GM19025 (cell line): Measurements from ENCODE around the gene PLCB2.

Experiments
- ATAC-seq: cut with Tn5 transposase; IDR thresholded peaks from one replicate; pipeline ENCODE4 v1.9.1; 2021; ENCODE audit warnings: mild to moderate bottlenecking, low read depth, moderate library complexity; ENCODE audit not compliant: unreplicated experiment

Gene PLCB2

GRCh38 chr15:40340740-40341400 lies 33.1 kb upstream of the PLCB2 start, which contains the start of gene CCDC9B:
CCDC9B (minus strand) TSS chr15:40340939; CDS start chr15:40340819, 120 bp downstream.
- no peak for ATAC-seq

GRCh38 chr15:40340038-40340739 lies 32.5 kb upstream of the PLCB2 start:
- no peak for ATAC-seq

DNA sequence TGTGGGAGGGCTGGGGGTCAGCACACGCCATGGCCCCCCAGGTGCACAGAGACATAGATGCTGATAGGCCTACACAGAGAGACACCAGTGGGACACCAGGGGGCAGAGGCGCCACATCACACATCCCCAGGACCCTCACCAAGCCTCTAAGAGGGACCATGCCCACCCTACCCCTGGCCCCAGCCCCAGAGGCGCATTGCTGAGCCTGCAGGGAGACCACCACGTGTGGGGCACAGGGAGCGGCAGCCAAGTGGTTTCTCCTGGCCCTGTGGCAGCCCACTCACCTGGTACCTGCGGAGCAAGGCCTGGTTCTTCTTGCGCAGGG lies 31.8 kb upstream of the PLCB2 start:
- ATAC-seq, result no peak

DNA sequence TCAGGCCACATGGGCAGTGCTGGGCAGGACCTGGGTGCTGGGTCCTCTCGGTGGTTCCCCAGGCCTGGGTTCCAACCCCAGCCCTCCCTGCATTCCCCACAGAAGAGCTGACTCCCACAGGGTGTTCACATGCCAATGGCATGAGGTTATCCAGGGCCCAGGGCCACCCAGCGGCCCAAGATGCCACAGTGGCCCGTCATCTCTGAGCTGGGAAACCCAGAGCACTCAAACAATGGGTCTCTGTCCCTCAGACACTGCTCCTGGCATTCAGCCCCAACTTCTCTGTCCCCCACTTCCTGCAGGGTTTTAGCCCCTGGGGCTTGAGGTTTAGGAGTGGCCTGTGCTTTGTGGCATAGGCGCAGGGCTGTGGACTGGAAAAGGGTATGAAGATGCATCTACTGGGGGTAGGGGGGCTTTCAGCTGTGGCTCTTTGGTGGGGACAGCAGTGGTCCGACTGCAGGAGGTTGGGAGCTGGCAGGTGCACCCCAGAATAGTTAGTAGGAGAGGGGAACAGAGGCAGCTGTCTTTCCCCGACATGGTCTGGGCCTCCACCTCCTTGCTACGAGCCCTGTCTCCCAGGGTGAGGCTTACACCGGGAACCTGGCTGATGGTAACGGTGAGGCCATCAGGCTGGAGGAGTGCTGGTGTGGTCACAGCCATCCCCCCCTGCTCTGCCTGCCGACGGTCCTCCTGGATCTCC lies 31.3 kb upstream of the PLCB2 start:
- no peak for ATAC-seq

- peak; percentile 57 for ATAC-seq
Observed at GRCh38 chr15:40338041-40338657, 30.4 kb upstream of the PLCB2 start.

GRCh38 chr15:40337597-40337996 lies 29.9 kb upstream of the PLCB2 start:
- ATAC-seq, result no peak

GRCh38 chr15:40336744-40337122 lies 29.0 kb upstream of the PLCB2 start:
- ATAC-seq, result no peak

DNA sequence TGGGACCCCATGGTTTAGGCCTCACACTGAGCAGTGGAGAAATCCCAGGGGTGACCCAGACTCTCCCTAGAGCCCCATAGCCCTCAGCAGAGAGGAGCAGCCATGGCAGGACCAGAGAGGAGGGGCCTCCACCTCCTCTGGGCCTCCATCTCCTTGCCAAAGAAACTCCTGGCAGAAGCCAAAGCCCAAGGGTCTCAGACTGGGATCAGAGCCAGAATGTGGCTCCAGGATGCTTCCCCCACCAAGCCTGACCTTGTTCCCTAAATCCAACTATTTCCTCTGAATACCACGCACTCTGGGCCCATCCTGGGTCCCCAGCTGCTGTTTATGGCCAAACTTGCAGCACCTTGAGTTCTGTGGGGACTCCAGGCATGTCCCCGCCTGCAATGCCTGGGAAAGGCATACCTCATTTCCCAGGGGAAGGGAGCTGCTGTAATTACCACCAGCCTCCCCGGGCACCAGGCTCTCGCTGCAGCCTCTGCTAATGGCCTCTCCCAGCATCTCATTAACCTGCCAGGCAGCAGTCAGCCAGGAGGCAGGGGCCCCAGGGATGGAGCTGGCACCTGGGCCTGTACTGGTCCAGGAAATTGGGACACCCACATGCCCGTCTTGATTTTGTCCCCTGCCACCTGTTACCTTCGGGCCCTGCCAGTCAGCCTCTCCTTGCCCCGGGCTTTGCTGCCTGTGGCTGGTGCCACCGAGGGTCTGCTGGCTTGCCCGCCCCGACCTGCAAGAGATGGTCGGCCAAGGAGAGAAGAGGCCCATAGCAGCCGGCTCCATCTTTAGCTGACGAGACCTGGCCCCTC lies 28.4 kb upstream of the PLCB2 start:
- no peak for ATAC-seq

DNA sequence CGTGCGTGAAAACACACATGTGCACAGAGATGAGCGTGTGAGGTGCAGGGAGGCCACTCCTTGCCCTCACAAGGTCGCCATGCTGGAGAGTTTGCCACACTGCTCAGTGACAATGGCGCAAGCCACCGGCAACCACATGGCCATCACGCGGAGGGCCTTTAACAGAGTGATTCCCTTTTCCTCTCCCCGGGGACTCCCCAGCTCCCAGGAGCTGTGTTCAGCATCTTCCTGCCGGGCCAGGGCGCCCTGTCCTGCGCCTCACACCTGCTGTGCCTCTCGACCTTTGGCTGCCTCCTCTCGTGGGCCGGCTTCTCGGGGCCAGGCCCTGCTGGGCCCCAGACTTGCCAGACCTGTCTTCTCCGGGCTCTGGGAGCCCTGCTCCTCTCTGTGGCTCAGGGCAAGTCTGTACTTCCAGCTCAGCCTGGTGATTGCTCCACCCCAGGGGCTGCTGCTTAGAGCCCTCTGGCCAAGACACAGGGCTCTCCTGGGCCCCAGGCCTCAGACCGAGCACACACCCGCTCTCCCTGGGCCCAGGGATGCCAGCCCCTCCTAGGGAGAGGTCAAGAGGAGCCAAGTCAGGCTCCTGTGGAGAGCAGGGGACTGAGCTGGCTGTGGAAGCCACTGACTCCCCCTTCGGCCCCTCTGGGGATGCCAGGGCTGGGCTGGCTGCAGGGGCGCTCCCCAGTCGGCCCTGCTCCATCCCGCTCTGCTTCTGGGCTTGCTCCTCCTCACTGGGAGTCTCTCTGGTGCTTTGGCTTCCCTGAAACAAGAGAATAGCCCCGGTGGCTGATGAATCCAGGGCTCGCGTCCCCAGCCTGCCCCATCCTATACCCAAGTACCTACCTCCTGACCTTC lies 27.4 kb upstream of the PLCB2 start:
- no peak for ATAC-seq

- no peak for ATAC-seq
Observed at GRCh38 chr15:40334541-40334940, 26.8 kb upstream of the PLCB2 start.

DNA sequence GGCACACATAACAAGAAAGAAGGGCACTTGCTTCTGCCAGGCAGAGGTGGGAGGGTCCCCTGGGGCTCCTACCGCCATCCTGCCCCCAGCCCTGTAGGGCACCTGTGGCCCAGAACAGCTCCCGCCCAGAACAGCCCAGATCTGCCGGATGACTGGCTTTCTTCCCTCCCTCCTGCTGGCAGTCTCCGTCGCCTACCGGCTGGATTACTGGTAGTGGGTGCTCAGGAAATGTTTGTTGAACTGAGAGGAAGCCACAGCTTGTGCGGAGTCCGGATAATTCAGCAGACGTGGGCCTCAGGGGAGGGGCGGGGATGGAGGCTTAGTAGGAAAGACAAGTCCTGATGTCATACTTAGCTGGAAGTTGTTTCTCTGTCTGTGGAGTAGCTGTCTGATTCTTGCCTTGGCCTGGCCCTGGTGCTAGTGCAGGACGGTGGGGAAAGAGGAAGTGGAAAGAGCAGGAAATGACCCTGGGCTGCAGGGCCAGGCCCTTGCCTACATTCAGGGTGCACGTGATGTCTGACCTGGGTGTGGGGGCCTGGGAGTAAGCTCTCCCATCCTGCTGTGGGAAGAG lies 26.3 kb upstream of the PLCB2 start:
- no peak for ATAC-seq

DNA sequence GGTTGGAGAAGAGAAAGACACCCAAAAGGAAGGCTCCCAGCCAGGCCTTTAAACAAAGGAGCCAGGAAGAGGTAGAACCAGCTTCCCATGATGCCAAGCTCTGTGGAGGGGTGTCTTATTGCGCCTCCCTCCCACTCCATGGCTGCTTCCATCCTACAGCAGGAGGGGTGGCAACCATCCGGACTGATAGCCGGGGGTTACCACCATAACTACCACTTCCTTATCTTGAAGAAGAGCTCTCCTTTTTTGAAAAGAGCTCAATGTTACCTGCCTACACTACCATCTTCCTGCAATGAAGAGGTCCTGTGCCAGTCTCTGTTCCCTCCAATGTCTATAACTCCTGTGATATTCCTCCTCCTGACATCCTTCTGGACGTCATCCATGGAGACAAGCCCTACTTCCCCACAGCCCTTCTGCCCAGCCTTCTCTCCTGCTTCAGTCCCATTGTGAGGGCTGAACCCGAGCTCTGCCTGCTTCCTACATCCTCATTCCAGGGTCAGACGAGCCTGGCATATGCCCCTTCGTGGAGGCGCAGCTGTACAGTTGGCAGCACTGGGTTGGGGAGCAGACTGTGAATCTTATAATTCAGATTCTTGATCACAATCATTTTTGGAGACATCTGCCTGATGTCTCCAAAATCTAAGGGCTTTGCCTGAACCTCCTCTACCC lies 24.5 kb upstream of the PLCB2 start:
- no peak for ATAC-seq

DNA sequence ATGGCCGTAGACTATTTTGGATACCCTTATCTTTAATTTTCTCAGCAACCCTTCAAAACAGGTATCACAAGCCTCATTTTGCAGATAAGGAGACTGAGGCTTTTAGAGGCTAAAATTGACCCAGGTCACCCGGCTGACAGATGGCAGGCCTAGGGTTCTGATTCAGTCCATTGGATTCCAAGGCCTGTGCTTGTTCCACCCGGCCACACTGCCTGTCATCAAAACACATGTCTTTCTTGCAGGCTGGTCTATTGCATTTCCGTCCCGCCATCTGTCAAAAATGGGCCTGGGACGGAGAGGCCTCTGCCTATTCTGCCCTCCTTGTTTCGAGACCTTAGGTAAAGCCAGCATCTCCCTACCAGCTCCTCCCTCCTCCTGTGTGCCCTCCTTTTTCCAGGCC lies 23.9 kb upstream of the PLCB2 start:
- no peak for ATAC-seq

DNA sequence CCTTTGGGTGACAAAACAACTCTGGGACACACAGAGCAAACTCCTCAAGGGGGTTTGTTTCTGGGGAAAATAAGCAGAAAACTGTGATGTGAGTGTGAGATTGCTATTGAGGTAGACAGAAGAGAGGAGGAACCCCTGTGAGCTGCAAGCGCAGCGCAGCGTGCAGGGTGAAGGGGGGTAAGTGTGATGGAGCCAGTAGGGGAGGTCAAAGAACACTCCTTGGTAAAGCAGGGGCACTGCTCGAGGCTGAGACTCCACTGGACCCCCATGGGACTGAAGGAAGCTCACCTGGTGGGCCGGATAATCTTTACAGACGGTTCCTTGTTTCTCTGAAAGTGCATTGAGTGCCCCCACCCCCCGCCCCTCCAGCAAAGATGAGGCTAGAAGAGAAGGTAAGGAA lies 23.3 kb upstream of the PLCB2 start:
- ATAC-seq, result no peak

DNA sequence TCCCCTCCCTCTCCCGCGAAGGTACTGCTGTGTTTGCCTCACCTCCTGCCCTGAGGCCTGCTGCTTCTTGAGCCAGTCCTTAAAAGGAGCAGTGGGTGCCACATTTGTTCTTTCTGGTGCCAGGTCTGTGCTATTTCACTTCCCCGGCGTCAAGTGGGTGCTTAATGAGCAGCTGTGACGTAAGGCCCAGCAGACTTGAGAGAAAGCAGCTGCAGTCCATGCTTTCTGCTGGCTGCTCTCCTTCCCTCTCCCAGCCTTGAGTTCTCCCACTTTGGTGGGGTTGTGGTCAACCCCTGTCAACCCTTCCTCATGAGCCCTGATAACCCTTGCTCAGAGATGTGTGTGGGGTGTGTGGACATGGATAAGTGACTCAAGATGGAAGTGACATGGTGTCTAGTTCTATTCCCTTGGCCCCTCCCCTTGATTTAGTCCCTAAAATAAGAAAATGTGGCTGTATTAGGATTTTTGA lies 22.7 kb upstream of the PLCB2 start:
- no peak for ATAC-seq

DNA sequence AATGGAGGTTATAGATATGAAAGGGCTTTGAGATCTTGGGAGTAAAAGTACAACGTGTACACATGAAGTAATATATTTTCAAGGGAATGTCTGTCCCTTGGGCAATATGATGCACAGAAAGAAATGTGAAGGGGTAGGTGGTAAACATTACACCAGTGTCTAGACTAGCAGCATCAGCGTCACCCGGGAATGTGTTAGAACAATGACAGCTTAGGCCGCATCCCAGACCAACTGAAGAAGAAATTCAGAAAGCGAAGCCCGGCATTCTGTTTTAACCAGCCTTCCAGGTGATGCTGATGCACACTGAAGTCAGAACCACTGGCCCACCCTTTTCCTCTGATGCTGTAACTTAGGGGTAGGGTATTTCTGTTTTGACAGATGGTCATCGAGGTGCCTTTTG lies 22.1 kb upstream of the PLCB2 start:
- ATAC-seq, result no peak

- no peak for ATAC-seq
Observed at GRCh38 chr15:40328751-40329150, 21.0 kb upstream of the PLCB2 start.

DNA sequence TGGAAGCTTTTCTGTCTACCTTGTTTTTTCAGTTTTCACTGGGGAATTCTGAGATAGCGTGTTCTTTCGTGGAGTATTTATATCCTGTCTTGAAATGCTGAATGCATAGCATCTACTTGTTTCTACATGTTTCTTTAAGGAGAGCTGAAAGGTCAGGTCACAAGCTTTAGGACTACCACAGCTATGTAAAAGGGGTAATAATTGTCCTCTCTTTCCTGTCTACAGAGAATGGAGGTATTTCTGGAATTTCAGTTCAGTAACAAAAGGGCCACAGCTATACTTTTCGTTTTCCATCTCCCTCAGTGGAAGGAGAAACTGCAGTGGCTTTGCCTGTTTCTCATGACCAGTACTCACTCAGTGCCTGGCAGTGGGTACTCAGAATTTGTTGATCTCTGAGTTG lies 20.4 kb upstream of the PLCB2 start:
- no peak for ATAC-seq

GRCh38 chr15:40327457-40327856 lies 19.7 kb upstream of the PLCB2 start:
- no peak for ATAC-seq
